Measurements from ENCODE around the gene ANKRD18B.
"Not testable (repeated sequence)": the region's sequence is repeated elsewhere in the genome, so short reads cannot be mapped to it uniquely, and the experiment has no call there.

Gene ANKRD18B

DNA sequence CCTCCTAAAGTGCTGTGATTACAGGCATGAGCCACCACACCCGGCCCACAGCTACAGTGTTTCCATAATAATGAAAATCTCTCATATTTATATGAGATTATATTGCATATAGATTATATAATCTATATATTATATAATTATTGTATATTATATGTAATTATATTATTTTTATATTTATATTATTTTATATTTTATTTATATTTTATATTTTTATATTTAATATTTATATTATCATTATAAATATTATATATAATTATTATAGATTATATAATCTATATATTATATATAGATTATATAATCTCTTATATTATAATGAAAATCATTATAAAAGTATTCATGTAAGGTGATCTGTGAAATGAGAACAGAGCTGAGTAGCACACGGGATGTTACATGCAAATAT lies 11.5 kb downstream of the ANKRD18B start:
- no peak for DNase-seq

DNA sequence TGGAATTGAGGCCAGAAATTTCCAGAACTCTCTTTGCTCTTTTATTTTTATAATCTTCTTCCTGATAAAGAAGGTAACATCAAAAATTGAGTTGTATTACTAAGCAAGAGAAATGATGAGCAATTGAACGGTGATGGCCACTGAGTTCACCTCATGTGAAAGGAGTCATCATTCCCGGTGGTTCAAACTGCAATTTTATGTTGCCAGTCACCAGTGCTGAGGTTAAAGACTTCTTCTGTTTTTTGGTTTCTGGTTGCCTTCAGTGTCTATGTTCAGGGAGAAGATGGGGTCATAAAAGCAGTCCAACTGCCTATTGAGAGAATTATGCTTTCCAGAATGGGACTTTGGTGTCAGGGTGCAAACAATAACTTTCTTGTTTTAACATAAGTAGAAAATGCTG lies 19.4 kb downstream of the ANKRD18B start:
- not testable (repeated sequence) for DNase-seq

GRCh38 chr9:33545715-33546114 lies 21.7 kb downstream of the ANKRD18B start:
- DNase-seq = not testable (repeated sequence)

DNA sequence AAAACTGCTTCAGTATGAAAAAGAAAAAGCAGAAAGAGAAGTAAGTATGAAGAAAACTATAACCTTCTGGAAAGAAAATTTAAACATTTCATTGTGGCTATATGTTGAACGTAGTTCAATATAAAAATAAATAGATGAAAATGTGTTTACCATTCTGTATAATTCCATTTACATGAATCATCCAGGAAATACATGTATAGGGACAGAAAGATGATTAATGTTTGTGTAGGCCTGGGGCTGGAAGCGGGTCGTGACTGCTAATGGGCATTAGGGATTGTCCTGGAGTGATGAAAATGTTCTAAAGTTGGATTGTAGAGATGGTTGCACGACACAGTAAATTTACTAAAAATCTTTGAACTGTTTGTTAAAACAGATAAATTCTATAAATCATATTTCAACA lies 24.8 kb downstream of the ANKRD18B start:
- not testable (repeated sequence) for DNase-seq

DNA sequence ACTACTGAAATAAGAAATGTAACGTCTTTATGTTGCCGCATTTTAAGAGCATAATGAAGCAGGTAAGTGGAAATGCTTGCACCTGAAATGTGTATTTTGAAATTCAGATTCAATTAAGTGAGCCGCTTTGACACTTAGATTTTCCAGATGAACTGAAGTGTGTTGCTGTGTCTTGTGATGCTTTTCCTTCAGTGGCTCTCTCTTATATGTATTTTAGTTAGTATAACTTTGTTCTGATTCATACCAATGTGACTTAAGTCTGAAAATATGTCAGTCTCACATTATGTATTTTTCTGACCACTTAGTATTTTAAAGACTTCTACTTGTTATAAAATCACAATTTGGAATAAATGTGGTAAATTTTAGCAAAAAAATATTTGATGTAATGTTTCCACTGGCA lies 25.4 kb downstream of the ANKRD18B start:
- not testable (repeated sequence) for DNase-seq

- DNase-seq = not testable (repeated sequence)
Observed at GRCh38 chr9:33551183-33551582, 27.1 kb downstream of the ANKRD18B start.

DNA sequence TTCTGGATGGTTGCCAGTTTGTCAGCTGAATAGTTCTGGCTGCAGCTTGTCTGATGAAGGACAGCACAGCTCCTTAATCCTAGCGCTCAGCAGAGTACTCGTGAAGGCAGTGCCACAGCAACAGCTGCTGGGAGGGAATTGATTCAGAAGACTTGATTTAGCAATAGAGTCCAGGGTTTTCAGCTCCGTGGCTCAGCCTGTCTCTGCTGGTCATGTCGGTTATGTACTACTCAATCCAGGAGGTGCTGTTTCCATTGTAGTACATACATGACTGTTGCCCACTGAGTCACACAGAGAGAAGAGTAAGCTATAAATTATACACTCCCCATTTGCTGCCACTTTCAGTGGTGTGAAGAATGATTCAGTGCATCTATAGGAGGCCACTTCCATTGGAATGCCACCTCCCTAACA lies 28.3 kb downstream of the ANKRD18B start:
- not testable (repeated sequence) for DNase-seq

GRCh38 chr9:33560217-33560616 lies 36.2 kb downstream of the ANKRD18B start:
- DNase-seq = not testable (repeated sequence)

GRCh38 chr9:33562196-33562595 lies 38.1 kb downstream of the ANKRD18B start:
- DNase-seq = not testable (repeated sequence)

DNA sequence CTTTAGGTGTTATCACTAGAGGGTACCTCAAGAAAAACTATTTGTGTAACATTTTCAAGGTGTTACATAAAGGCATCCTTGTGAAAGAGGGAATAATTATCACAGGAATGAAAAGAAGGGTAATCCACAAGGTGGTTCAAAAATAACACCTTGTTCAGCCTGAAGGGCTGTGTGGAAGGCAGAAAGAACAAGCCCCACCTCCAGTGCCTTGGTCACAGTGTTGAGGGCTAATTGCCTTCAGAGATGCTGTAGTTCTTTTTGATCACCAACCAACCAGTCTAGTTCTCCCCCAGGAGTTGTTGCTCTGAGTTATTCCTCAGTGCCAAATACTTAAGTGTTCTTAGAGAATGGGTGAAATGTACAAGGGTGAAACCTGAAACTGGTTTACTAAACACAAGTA lies 43.7 kb downstream of the ANKRD18B start:
- DNase-seq = not testable (repeated sequence)

GRCh38 chr9:33577786-33578185 lies 53.7 kb downstream of the ANKRD18B start:
- not testable (repeated sequence) for DNase-seq

DNA sequence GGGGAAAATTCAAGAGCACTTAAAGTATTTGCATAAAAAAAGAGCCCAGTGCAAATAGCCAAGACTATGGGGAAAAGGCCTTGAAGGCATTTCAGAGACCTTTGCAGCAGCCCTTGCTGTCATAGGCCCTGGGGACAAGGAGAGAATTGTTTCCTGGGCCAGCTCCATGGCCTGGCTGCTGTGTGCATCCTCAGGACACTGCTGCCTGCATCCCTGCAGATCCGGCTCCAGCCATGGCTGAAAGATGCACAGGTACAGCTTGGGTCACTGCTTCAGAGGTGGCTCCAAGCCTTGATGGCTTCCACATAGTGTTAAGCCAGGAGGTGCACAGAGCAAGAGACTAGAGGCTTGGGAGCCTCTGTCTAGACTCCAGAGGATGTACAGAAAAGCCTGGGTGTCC lies 55.9 kb downstream of the ANKRD18B start:
- DNase-seq = not testable (repeated sequence)

DNA sequence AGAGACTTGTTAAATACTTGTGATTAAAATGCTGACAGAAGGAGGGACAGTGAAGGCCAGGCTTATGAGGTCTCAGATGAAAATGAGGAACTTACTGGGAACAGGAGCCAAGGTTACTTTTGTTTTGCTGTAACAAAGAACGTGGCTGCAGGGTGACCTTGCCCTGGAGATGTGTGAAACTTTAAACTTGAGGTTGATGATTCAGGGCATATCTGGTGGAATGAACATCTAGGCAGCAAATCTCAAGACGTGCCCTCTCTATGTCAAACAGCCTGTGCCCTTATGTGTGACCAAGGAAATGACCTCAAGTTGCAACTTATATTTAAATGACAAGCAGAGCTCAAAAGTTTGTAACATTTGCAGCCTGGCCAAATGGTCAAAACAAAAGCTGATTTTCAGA lies 58.6 kb downstream of the ANKRD18B start:
- not testable (repeated sequence) for DNase-seq

GRCh38 chr9:33586128-33586527 lies 62.1 kb downstream of the ANKRD18B start:
- DNase-seq = not testable (repeated sequence)

GRCh38 chr9:33587799-33588198 lies 63.7 kb downstream of the ANKRD18B start:
- not testable (repeated sequence) for DNase-seq

DNA sequence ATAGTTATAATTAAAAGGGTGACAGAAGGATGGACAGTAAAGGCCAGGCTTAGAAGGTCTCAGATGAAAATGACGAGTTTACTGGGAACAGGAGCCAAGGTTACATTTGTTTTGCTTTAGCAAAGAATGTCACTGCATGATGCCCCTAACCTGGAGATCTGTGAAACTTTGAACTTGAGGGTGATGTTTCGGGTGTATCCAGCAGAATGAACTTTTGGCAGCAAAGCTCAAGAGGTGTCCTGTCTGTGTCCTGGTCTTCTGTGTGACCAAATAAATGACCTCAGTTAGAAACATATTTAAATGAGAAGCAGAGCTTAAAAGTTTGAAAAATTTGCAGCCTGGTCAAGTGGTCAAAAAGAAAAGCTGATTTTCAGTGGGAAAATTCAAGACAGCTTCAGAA lies 64.8 kb downstream of the ANKRD18B start:
- DNase-seq = not testable (repeated sequence)

DNA sequence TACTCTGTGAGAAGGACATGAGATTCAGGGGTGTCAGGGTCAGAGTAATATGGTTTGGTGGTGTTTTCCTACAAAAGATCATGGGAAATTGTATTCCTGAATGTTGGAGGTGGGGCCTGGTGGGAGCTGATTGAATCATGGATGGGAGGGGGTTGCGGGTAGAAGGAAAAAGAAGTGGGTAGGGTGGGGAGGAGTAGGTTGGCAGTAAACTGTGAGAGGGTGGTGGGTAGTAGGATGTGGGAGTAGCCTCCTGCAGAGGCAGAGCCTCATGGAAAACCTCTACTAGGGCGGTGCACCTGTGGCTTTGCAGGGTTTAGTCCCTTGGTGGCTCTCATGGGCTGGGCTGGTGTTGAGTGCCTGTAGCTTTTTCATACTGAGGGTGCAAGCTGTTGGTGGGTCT lies 66.8 kb downstream of the ANKRD18B start:
- not testable (repeated sequence) for DNase-seq

GRCh38 chr9:33596974-33597373 lies 72.9 kb downstream of the ANKRD18B start:
- not testable (repeated sequence) for DNase-seq

- DNase-seq = not testable (repeated sequence)
Observed at GRCh38 chr9:33597386-33597785, 73.3 kb downstream of the ANKRD18B start.

GRCh38 chr9:33598796-33599379 lies 74.8 kb downstream of the ANKRD18B start:
- not testable (repeated sequence) for DNase-seq

GRCh38 chr9:33600911-33601310 lies 76.9 kb downstream of the ANKRD18B start:
- DNase-seq = not testable (repeated sequence)

DNA sequence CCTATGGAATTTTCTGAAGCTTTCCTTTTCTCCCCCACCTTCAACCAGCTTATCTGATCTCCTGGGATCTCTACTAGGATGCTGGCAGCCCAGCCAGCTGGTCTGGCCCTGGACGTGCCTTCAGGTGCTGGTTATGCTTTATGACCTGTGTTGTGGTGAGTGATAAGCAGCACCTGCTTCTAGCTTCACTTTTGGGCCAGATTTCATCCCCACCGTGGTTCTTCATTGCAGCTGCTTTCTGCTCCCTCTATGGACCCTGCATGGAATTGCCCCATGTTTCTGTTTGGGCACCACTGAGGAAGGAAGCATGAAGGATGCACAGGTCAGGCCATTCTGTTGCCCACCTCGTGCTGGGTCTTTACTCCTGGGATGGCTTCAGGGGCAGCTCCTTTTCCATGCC lies 80.2 kb downstream of the ANKRD18B start:
- not testable (repeated sequence) for DNase-seq

DNA sequence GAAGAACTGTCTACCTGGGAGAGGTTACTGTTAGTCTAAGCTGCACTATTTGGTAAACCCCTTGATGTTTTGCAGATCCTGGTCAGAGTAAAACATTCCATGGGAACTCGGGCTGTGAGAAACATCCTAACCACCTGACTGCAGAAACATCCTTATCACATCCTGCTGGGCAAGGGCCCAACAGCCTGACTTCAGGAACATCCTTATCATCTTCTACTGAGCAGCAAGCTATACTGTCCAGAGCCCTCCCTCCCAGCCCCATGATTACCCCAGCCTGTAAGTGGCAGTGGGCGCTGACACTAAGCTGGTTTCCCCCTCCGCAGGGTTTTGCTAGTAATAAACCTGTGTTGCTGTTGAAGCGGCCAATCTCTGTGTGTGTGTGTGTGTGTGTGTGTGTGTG lies 80.9 kb downstream of the ANKRD18B start:
- DNase-seq = not testable (repeated sequence)

DNA sequence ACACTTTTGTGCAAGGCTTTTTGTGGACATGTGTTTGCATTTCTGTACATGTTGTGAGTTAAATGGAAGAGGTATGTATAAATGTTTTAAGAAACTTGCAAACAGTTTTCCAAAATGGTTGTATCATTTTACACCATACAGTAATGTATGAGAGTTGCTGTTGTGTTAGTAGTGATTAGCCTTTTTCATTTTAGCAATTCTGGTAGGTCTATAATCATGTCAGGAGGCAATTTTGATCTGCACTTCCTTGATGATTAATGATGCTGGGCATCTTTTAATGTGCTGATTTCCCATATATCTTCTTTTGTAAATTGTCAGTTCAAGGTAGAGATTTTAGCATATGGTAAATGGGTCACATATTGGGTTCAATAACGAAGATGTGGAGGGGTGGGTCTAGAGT lies 87.3 kb downstream of the ANKRD18B start:
- DNase-seq = no peak

- not testable (repeated sequence) for DNase-seq
Observed at GRCh38 chr9:33612410-33612809, 88.4 kb downstream of the ANKRD18B start.
